HepG2 (cell line): Measurements from ENCODE around the gene IL27RA. TPM values are rescaled to one million over a fixed set of nuclear protein-coding genes. Genes with fewer than 3 reads are reported as not detected.

Source experiments
- ATAC-seq: fragments of 200-7000 bp; cut with Tn5 transposase; 3 replicates; pipeline ENCODE4 v1.9.1; 2020; ENCODE audit warnings: mild to moderate bottlenecking, moderate library complexity
- BruUV-seq: library from RNA; stranded (reverse); fragments of 400-500 nt; replicated peaks from 2 replicates; lab custom pipeline; 2021; lab: Mats Ljungman, UMichigan
- CTCF ChIA-PET: fragments of 300-600 bp; formaldehyde crosslinking; extraction: SDS; loops from one replicate; lab custom pipeline; 2021; ENCODE audit warnings: low total read pairs, inconsistent platforms, low intra/inter-chr PET ratio; lab: Yijun Ruan, JAX
- POLR2A ChIA-PET: fragments of 350-600 bp; sonication (Branson Sonifier 250); formaldehyde crosslinking; loops from one replicate; lab custom pipeline; 2020; ENCODE audit warnings: antibody characterized with exemption, inconsistent platforms; lab: Yijun Ruan, JAX
- DNase-seq: peaks from one replicate; pipeline ENCODE4 v3.0.0-alpha.2; 2015; ENCODE audit warnings: low spot score
- FAIRE-seq: peaks from 3 replicates; lab custom pipeline; 2011; peaks lifted over from hg19 to GRCh38; lab: Jason Lieb, UNC
- H2AFZ ChIP-seq: one replicate; pipeline ENCODE4 v1.6.1; 2011; ENCODE audit warnings: low read length, inconsistent platforms
- H3K27ac ChIP-seq: fragments of 300-600 bp; 3 replicates; pipeline ENCODE4 v1.8.0; 2011; ENCODE audit warnings: mixed run types, mild to moderate bottlenecking, mixed read lengths, low read length, inconsistent platforms; ENCODE audit not compliant: insufficient read depth; ENCODE audit errors: extremely low read length
- H3K27me3 ChIP-seq, 2 experiments: fragments of 200-600 bp in 1 of 2; 2 replicates in 1 of 2; 3 replicates in 1 of 2; pipeline versions ENCODE4 v1.6.0 to v1.8.0; 2011; ENCODE audit warnings: low read length in 2 of 2, mild to moderate bottlenecking in 2 of 2, moderate library complexity in 2 of 2, inconsistent platforms in 1 of 2; ENCODE audit not compliant: insufficient read depth in 2 of 2, control insufficient read depth in 1 of 2
- H3K36me3 ChIP-seq, 2 experiments: fragments of 200-600 bp in 1 of 2; replicated peaks in 1 of 2; 2 replicates in 1 of 2; 3 replicates in 1 of 2; pipeline versions ENCODE4 v1.5.1 to v1.8.0; 2011; ENCODE audit warnings: low read length in 2 of 2, inconsistent platforms in 1 of 2; ENCODE audit not compliant: insufficient read depth in 2 of 2, control insufficient read depth in 1 of 2
- H3K4me1 ChIP-seq: 2 replicates; pipeline ENCODE4 v1.5.1; 2012; ENCODE audit warnings: low read length, inconsistent platforms; ENCODE audit not compliant: insufficient read depth
- H3K4me2 ChIP-seq: 2 replicates; pipeline ENCODE4 v1.6.0; 2011; ENCODE audit warnings: low read depth, low read length, inconsistent platforms
- H3K4me3 ChIP-seq, 3 experiments: fragments of 200-600 bp in 1 of 3; sonication (generic), shearing (Covaris generic) in 1 of 3; replicated peaks in 1 of 3; 2 replicates each; pipeline ENCODE4 v1.5.1; 2011 to 2016; ENCODE audit warnings: low read length in 3 of 3, inconsistent platforms in 2 of 3, low read depth in 2 of 3, mild to moderate bottlenecking in 2 of 3, control low read depth in 1 of 3, mixed read lengths in 1 of 3; ENCODE audit not compliant: insufficient read depth in 1 of 3
- H3K79me2 ChIP-seq: one replicate; pipeline ENCODE4 v1.6.1; 2011; ENCODE audit warnings: low read length, inconsistent platforms; ENCODE audit not compliant: insufficient read depth
- H3K9ac ChIP-seq: 2 replicates; pipeline ENCODE4 v1.6.0; 2011; ENCODE audit warnings: mild to moderate bottlenecking, low read depth, low read length, inconsistent platforms; ENCODE audit not compliant: insufficient read depth
- H3K9me3 ChIP-seq: 2 replicates; pipeline ENCODE4 v1.5.1; 2012; ENCODE audit warnings: mild to moderate bottlenecking, low read length
- H4K20me1 ChIP-seq: 2 replicates; pipeline ENCODE4 v1.6.0; 2011; ENCODE audit warnings: inconsistent platforms, mild to moderate bottlenecking, low read length, moderate library complexity; ENCODE audit not compliant: insufficient read depth
- KDM6A ChIP-seq: IDR thresholded peaks from 2 replicates; pipeline ENCODE4 v1.6.1; 2016; ENCODE audit warnings: low read depth
- MTA1 ChIP-seq: sonication (generic); formaldehyde crosslinking; IDR thresholded peaks from 2 replicates; pipeline ENCODE4 v1.4.0; 2020; ENCODE audit warnings: missing genetic modification reagents, mild to moderate bottlenecking, borderline replicate concordance
- MZF1 ChIP-seq: sonication (generic); formaldehyde crosslinking; IDR thresholded peaks from 2 replicates; pipeline ENCODE4 v1.8.1; 2023; ENCODE audit warnings: mild to moderate bottlenecking, missing genetic modification reagents, borderline replicate concordance
- YEATS4 ChIP-seq: sonication (generic); formaldehyde crosslinking; IDR thresholded peaks from 2 replicates; pipeline ENCODE4 v1.4.0; 2020; ENCODE audit warnings: missing genetic modification reagents, borderline replicate concordance
- ZBTB38 ChIP-seq: sonication (generic); formaldehyde crosslinking; IDR thresholded peaks from 2 replicates; pipeline ENCODE4 v1.5.1; 2020; ENCODE audit warnings: mild to moderate bottlenecking, missing genetic modification reagents
- ZKSCAN1 ChIP-seq: fragments of 150-350 bp; IDR thresholded peaks from 2 replicates; pipeline ENCODE4 v1.6.1; 2014; ENCODE audit warnings: low read length
- WGBS: methylation state at CpG from one replicate; pipeline ENCODE4 v1.1.6; 2017; ENCODE audit warnings: low lambda C conversion rate; 5-methylcytosine and 5-hydroxymethylcytosine counted together
- in situ Hi-C: cut with HindIII; loops from 2 replicates; pipeline ENCODE4 v1.10.0; 2017; ENCODE audit warnings: low pct_unique_long_range_greater_than_20kb; ENCODE audit not compliant: extremely low pct_ligation_motif_present
- intact Hi-C: fragments of 100-400 bp; cut with micrococcal nuclease; formaldehyde crosslinking; loops from one replicate; pipeline ENCODE4 v1.10.0; 2022; ENCODE audit not compliant: unreplicated experiment
- polyA plus RNA-seq, 8 experiments: library from polyadenylated mRNA; depleted of rRNA in 3 of 8; stranded (reverse) in 7 of 8; unstranded in 1 of 8; fragments of >200 nt; fragmentation: Illumina TruSeq in 4 of 8; extraction: Trizol in 4 of 8; gene quantifications; 2 replicates each; pipeline versions ENCODE4 v1.2.1 to v1.2.3, GENCODE V29; 2011 to 2016; ENCODE audit warnings: low read depth in 4 of 8, missing spikeins in 1 of 8, mixed read lengths in 1 of 8; ENCODE audit not compliant: insufficient read depth in 1 of 8
- total RNA-seq, 5 experiments: library from RNA; depleted of rRNA; stranded (reverse); fragments of >200 nt; fragmentation: Illumina TruSeq; extraction: Trizol; gene quantifications; 2 replicates each; pipeline ENCODE4 v1.2.3, GENCODE V29; 2016; ENCODE audit warnings: low read depth in 1 of 5
- TF ChIP-seq, protein P1 (sequence below): sonication (generic); formaldehyde crosslinking; IDR thresholded peaks from 2 replicates; pipeline ENCODE4 v1.8.0; 2022; ENCODE audit warnings: missing genetic modification reagents, mild to moderate bottlenecking, borderline replicate concordance

IL27RA gene
- total and polyA plus RNA-seq, 2 of the 13 experiments (the other 11 are each of a cell fraction or from before 2014, with no cell fraction given), result 3.5 to 8.1 TPM

DNA sequence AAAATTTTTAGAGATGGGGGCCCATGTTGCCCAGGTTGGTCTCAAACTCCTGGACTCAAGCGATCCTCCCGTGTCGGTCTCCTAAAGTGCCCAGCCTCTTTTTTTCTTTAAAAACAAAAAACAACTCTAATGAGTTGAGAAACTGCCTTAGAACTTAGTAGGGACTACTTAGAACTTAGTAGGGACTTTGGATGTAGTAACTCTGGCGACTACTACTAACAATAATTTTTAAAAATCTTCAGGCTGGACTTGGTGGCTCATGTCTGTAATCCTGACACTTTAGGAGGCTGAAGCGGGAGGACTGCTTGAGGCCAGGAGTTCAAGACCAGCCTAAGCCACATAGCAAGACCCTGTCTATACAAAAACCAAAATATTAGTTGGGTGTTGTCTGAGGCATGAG lies 54.5 kb downstream of the IL27RA start:
- BruUV-seq, result no TSS peak
- H3K4me2 ChIP-seq, result peak overlapping the region; percentile 65; the same call in 1 of the 2 replicates
- DNase-seq (no peak), FAIRE-seq (no peak), ATAC-seq (no peak)
- peaks cover 4 to 8% of the 10 kb centered on the region in 2 experiments; a peak in 2 of 5 replicates for H3K36me3 ChIP-seq
- POLR2A ChIA-PET, result interaction anchor here (1.0 kb wide), 1 partner anchor 51 kb away, joined by 3 read pairs; the partner anchor contains the start of gene ASF1B
- H3K4me1 ChIP-seq, result peaks cover 52% of the 10 kb centered on the region
- no peaks in the 10 kb centered on the region for H3K27me3 ChIP-seq
- CTCF ChIA-PET, result no interaction called here
- no peak overlapping the region for H2AFZ ChIP-seq
- 0 out of 2 replicates have a peak overlapping the region, but pooled peaks have one; percentile 22 for H3K9ac ChIP-seq
- H3K79me2 ChIP-seq, result peaks cover 4% of the 10 kb centered on the region
- H3K9me3 ChIP-seq, result no peaks in the 10 kb centered on the region
- intact Hi-C loops, result no loop called here
- H3K4me3 ChIP-seq, result peak overlapping the region; percentile 52 to 64 (median 54); a peak in 3 of 6 replicates
- no peaks in the 10 kb centered on the region for H4K20me1 ChIP-seq
- WGBS, result 76% methylated on average over 5 of the region's 5 CpGs
- in situ Hi-C loops, result no loop called here
- H3K27ac ChIP-seq, result no peak overlapping the region
- TF ChIP-seq, protein P1, sequence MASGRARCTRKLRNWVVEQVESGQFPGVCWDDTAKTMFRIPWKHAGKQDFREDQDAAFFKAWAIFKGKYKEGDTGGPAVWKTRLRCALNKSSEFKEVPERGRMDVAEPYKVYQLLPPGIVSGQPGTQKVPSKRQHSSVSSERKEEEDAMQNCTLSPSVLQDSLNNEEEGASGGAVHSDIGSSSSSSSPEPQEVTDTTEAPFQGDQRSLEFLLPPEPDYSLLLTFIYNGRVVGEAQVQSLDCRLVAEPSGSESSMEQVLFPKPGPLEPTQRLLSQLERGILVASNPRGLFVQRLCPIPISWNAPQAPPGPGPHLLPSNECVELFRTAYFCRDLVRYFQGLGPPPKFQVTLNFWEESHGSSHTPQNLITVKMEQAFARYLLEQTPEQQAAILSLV (CRISPR knock-in tag), result no peak
- peak; percentile 12; the same call in 1 of the 2 replicates for TF ChIP-seq YEATS4 (CRISPR knock-in tag)
- TF ChIP-seq ZKSCAN1, result peak; percentile 76
- no peak for TF ChIP-seq MTA1

DNA sequence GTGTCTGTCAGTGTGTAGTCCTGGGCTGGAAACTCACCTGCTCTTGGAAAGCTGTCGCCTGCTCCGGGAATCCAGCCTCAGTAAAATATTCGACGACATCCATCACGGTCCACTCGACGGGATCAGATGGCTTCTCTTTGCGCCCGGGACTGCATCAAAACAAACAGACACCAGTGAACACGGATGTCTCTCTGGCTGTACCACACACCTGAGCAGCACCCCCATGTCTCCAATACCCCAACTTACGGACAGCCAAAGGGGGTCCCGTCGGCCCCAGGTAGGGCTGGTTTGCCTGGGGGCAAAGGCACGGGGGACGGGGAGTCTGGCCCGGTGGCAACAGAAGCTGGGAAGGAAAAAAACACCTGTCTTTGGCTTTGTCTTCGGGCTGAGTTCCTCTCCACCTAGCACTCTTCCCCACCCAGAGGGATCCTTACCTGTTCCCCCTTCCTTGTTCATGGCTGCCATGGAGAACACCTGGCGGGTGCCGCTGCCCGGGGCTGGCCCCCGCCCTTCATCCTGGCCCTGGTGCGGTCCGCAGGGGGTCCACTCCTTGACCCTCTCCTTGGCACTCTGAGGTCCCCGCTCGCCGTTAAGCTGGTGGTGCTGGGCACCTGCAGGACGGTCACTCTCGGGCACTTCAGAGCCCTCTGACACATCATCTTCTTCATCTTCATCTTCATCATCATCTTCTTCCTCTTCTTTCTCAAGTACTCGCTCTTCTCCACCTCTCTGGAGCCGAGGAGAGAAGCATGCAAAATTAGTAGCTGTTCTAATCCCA lies 57.3 kb downstream of the IL27RA start:
- TSS peak; percentile 57 for BruUV-seq
- Histone ChIP-seq H3K4me2 (peak overlapping the region; percentile 67), H3K9me3 (peaks cover 6% of the 10 kb centered on the region; the same call in 1 of the 2 replicates), H3K4me3 (peak overlapping the region; percentile 58 to 83 (median 76); a peak in 5 of 6 replicates), H3K36me3 (peaks cover 4 to 8% of the 10 kb centered on the region in 2 experiments; a peak in 2 of 5 replicates), H3K4me1 (peaks cover 42% of the 10 kb centered on the region), H3K27me3 (no peaks in the 10 kb centered on the region), H3K27ac (no peak overlapping the region), H2AFZ (no peak overlapping the region), H4K20me1 (no peaks in the 10 kb centered on the region), H3K9ac (peak overlapping the region; percentile 59; the same call in 1 of the 2 replicates), H3K79me2 (peaks cover 4% of the 10 kb centered on the region)
- POLR2A ChIA-PET, result no interaction called here
- DNase-seq, result no peak
- in situ Hi-C loops (no loop called here), intact Hi-C loops (no loop called here)
- 94% methylated on average over 30 of the region's 30 CpGs for WGBS
- no peak for FAIRE-seq
- CTCF ChIA-PET, result interaction anchor here (0.7 to 1.7 kb wide), 4 partner anchors 14 to 209 kb away, joined by 4 to 5 read pairs (median 4); no protein-coding TSS in a partner anchor
- no peak for ATAC-seq
- TF ChIP-seq MZF1 (CRISPR knock-in tag) (no peak), ZBTB38 (peak; percentile 50; the same call in 1 of the 2 replicates), KDM6A (no peak)
